ENCODE results near the gene DIP2C. TPM values are rescaled to one million over a fixed set of nuclear protein-coding genes. Genes with fewer than 3 reads are reported as not detected.

DIP2C gene
- total RNA-seq, 1 experiment from 2014 or later = 11.0 TPM

DNA sequence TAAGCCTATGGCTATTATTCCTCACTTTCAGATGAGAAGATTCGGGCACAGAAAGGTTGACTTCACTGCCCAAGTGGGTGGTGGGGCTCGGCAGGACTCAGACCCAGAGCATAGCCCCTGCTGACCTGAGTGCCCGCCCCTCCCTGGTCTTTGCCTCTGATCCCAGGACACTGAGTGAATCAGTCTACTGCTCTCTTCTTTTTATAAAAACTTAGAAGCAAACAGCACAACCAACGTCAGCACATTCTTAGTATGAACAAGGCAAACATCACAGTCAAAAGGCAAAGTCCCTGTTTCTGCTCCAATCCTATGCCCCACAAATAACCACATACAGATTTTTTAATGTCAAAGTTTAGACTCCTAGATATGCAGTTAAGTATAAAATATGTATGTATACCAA lies 316.5 kb downstream of the DIP2C start:
- ATAC-seq (no peak), DNase-seq (ENCODE audit: low spot score) (no peak)
- peaks cover 12% of the 10 kb centered on the region for H3K4me1 Mint-ChIP-seq
- H3K27ac Mint-ChIP-seq = no peak overlapping the region; the same call in 1 of the 2 replicates
- peaks cover 4% of the 10 kb centered on the region for H3K9me3 Mint-ChIP-seq
- no peak overlapping the region for H3K4me3 Mint-ChIP-seq
- TF ChIP-seq, protein P1, sequence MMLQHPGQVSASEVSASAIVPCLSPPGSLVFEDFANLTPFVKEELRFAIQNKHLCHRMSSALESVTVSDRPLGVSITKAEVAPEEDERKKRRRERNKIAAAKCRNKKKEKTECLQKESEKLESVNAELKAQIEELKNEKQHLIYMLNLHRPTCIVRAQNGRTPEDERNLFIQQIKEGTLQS (CRISPR knock-in tag; conservative IDR thresholded peaks at IDR 0.05) = no peak
- TF ChIP-seq ZNF263 (CRISPR knock-in tag; IDR thresholded peaks at IDR 0.05; ENCODE audit: low read depth) (no peak), NFE2L1 (CRISPR knock-in tag; IDR thresholded peaks at IDR 0.05) (no peak), CREB1 (CRISPR knock-in tag; IDR thresholded peaks at IDR 0.05) (no peak), TCF7 (CRISPR knock-in tag; IDR thresholded peaks at IDR 0.05; ENCODE audit: low read depth) (no peak), ATF1 (CRISPR knock-in tag; IDR thresholded peaks at IDR 0.05) (no peak)
- TF ChIP-seq, protein P2, sequence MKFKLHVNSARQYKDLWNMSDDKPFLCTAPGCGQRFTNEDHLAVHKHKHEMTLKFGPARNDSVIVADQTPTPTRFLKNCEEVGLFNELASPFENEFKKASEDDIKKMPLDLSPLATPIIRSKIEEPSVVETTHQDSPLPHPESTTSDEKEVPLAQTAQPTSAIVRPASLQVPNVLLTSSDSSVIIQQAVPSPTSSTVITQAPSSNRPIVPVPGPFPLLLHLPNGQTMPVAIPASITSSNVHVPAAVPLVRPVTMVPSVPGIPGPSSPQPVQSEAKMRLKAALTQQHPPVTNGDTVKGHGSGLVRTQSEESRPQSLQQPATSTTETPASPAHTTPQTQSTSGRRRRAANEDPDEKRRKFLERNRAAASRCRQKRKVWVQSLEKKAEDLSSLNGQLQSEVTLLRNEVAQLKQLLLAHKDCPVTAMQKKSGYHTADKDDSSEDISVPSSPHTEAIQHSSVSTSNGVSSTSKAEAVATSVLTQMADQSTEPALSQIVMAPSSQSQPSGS (CRISPR knock-in tag; IDR thresholded peaks at IDR 0.05; ENCODE audit: borderline replicate concordance, low read depth) = no peak
- TF ChIP-seq, protein P3, sequence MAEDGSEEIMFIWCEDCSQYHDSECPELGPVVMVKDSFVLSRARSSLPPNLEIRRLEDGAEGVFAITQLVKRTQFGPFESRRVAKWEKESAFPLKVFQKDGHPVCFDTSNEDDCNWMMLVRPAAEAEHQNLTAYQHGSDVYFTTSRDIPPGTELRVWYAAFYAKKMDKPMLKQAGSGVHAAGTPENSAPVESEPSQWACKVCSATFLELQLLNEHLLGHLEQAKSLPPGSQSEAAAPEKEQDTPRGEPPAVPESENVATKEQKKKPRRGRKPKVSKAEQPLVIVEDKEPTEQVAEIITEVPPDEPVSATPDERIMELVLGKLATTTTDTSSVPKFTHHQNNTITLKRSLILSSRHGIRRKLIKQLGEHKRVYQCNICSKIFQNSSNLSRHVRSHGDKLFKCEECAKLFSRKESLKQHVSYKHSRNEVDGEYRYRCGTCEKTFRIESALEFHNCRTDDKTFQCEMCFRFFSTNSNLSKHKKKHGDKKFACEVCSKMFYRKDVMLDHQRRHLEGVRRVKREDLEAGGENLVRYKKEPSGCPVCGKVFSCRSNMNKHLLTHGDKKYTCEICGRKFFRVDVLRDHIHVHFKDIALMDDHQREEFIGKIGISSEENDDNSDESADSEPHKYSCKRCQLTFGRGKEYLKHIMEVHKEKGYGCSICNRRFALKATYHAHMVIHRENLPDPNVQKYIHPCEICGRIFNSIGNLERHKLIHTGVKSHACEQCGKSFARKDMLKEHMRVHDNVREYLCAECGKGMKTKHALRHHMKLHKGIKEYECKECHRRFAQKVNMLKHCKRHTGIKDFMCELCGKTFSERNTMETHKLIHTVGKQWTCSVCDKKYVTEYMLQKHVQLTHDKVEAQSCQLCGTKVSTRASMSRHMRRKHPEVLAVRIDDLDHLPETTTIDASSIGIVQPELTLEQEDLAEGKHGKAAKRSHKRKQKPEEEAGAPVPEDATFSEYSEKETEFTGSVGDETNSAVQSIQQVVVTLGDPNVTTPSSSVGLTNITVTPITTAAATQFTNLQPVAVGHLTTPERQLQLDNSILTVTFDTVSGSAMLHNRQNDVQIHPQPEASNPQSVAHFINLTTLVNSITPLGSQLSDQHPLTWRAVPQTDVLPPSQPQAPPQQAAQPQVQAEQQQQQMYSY (CRISPR knock-in tag; IDR thresholded peaks at IDR 0.05) = no peak
- TF ChIP-seq, protein P4, sequence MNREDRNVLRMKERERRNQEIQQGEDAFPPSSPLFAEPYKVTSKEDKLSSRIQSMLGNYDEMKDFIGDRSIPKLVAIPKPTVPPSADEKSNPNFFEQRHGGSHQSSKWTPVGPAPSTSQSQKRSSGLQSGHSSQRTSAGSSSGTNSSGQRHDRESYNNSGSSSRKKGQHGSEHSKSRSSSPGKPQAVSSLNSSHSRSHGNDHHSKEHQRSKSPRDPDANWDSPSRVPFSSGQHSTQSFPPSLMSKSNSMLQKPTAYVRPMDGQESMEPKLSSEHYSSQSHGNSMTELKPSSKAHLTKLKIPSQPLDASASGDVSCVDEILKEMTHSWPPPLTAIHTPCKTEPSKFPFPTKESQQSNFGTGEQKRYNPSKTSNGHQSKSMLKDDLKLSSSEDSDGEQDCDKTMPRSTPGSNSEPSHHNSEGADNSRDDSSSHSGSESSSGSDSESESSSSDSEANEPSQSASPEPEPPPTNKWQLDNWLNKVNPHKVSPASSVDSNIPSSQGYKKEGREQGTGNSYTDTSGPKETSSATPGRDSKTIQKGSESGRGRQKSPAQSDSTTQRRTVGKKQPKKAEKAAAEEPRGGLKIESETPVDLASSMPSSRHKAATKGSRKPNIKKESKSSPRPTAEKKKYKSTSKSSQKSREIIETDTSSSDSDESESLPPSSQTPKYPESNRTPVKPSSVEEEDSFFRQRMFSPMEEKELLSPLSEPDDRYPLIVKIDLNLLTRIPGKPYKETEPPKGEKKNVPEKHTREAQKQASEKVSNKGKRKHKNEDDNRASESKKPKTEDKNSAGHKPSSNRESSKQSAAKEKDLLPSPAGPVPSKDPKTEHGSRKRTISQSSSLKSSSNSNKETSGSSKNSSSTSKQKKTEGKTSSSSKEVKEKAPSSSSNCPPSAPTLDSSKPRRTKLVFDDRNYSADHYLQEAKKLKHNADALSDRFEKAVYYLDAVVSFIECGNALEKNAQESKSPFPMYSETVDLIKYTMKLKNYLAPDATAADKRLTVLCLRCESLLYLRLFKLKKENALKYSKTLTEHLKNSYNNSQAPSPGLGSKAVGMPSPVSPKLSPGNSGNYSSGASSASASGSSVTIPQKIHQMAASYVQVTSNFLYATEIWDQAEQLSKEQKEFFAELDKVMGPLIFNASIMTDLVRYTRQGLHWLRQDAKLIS (CRISPR knock-in tag; IDR thresholded peaks at IDR 0.05; ENCODE audit: borderline replicate concordance) = no peak
- TF ChIP-seq, protein P5, sequence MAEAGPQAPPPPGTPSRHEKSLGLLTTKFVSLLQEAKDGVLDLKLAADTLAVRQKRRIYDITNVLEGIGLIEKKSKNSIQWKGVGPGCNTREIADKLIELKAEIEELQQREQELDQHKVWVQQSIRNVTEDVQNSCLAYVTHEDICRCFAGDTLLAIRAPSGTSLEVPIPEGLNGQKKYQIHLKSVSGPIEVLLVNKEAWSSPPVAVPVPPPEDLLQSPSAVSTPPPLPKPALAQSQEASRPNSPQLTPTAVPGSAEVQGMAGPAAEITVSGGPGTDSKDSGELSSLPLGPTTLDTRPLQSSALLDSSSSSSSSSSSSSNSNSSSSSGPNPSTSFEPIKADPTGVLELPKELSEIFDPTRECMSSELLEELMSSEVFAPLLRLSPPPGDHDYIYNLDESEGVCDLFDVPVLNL (CRISPR knock-in tag; IDR thresholded peaks at IDR 0.05; ENCODE audit: borderline replicate concordance, low read depth) = no peak
- ChIA-PET CTCF (no interaction called here), POLR2A (no interaction called here)
- peaks cover 9% of the 10 kb centered on the region for H3K36me3 Mint-ChIP-seq
- H3K27me3 Mint-ChIP-seq (ENCODE audit: low read depth) = no peaks in the 10 kb centered on the region

DNA sequence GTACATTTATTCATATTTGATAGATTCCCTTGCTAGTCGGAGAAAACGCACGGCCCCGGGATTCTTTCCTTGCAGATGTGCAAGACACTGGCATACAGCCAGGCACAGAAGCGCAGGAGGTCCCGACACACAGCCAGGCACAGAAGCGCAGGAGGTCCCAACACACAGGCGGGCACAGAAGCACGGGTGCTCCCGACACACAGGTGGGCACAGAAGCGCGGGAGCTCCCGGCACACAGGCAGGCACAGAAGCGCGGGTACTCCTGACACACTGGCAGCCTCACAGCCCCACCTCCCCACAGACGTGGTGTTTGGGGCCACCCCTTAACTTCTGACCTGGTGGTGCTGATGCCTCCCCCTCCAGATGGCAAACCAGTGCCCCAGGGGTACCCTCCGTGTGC lies 316.9 kb downstream of the DIP2C start:
- POLR2A ChIA-PET = no interaction called here
- ATAC-seq = no peak
- peaks cover 12% of the 10 kb centered on the region for H3K4me1 Mint-ChIP-seq
- CTCF ChIA-PET = interaction anchor here (3.0 kb wide), 1 partner anchor 416 kb away, joined by 12 read pairs; no protein-coding TSS in a partner anchor
- H3K4me3 Mint-ChIP-seq = no peak overlapping the region
- TF ChIP-seq SOX15 (CRISPR knock-in tag; IDR thresholded peaks at IDR 0.05) (no peak), FOXJ3 (CRISPR knock-in tag; IDR thresholded peaks at IDR 0.05; ENCODE audit: borderline replicate concordance) (no peak), NR3C1 (CRISPR knock-in tag; conservative IDR thresholded peaks at IDR 0.05; ENCODE audit: low read depth) (no peak), ATF1 (CRISPR knock-in tag; IDR thresholded peaks at IDR 0.05) (no peak), ZNF671 (CRISPR knock-in tag; IDR thresholded peaks at IDR 0.05) (no peak), EMX1 (CRISPR knock-in tag; IDR thresholded peaks at IDR 0.05) (no peak), ZNF263 (CRISPR knock-in tag; IDR thresholded peaks at IDR 0.05; ENCODE audit: low read depth) (no peak), TCF7 (CRISPR knock-in tag; IDR thresholded peaks at IDR 0.05; ENCODE audit: low read depth) (no peak), OVOL2 (CRISPR knock-in tag; IDR thresholded peaks at IDR 0.05; ENCODE audit: borderline replicate concordance) (no peak)
- TF ChIP-seq, protein P6, sequence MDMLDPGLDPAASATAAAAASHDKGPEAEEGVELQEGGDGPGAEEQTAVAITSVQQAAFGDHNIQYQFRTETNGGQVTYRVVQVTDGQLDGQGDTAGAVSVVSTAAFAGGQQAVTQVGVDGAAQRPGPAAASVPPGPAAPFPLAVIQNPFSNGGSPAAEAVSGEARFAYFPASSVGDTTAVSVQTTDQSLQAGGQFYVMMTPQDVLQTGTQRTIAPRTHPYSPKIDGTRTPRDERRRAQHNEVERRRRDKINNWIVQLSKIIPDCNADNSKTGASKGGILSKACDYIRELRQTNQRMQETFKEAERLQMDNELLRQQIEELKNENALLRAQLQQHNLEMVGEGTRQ (CRISPR knock-in tag; IDR thresholded peaks at IDR 0.05) = no peak
- no peaks in the 10 kb centered on the region for H3K27me3 Mint-ChIP-seq (ENCODE audit: low read depth)
- no peak for DNase-seq (ENCODE audit: low spot score)
- H3K27ac Mint-ChIP-seq = no peak overlapping the region
- 0 out of 2 replicates have a peak, but pooled peaks cover 3% of the 10 kb centered on the region for H3K9me3 Mint-ChIP-seq
- peaks cover 9% of the 10 kb centered on the region for H3K36me3 Mint-ChIP-seq

Data from WTC11 (cell line).